ENCODE measurements around the gene ELOVL1. TPM values are rescaled to one million over a fixed set of nuclear protein-coding genes. Genes with fewer than 3 reads are reported as not detected.

Gene ELOVL1
- total and polyA plus RNA-seq, 2 of the 13 experiments (the other 11 are each of a cell fraction or from before 2014, with no cell fraction given), result 55.2 to 77.4 TPM

DNA sequence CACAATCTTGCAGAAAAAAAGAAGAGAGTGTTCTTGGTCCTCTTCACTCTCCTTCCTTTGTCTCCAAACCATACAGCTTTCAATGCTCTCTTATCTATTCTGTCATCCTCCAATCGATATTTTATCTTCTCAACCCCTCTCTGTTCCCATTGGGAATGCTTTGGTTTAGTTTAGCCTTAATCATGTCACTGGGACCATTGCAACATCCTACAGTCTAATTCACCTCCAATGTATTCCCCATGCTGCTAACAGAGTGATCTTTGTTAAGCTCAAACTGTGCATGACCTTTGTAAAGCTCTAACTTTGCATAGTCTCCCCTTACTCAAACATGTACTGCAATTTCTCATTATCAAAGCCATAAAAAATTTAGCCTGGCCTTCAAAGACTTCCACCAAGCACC, 27.3 kb downstream of the ELOVL1 start (continued):
- TF ChIP-seq, protein P1, sequence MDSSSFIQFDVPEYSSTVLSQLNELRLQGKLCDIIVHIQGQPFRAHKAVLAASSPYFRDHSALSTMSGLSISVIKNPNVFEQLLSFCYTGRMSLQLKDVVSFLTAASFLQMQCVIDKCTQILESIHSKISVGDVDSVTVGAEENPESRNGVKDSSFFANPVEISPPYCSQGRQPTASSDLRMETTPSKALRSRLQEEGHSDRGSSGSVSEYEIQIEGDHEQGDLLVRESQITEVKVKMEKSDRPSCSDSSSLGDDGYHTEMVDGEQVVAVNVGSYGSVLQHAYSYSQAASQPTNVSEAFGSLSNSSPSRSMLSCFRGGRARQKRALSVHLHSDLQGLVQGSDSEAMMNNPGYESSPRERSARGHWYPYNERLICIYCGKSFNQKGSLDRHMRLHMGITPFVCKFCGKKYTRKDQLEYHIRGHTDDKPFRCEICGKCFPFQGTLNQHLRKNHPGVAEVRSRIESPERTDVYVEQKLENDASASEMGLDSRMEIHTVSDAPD (CRISPR knock-in tag; IDR thresholded peaks at IDR 0.05), result no peak
- TF ChIP-seq SRF (IDR thresholded peaks at IDR 0.05; ENCODE audit: low read depth, low read length) (no peak), KAT8 (CRISPR knock-in tag; IDR thresholded peaks at IDR 0.05) (no peak), KDM2A (CRISPR knock-in tag; IDR thresholded peaks at IDR 0.05; ENCODE audit: borderline replicate concordance, low read depth) (no peak), ISL2 (CRISPR knock-in tag; IDR thresholded peaks at IDR 0.05) (peak; percentile 77), IRX3 (CRISPR knock-in tag; IDR thresholded peaks at IDR 0.05; ENCODE audit: borderline replicate concordance, low read depth) (no peak), ZNF790 (CRISPR knock-in tag; IDR thresholded peaks at IDR 0.05; ENCODE audit: borderline replicate concordance) (no peak), ZNF891 (CRISPR knock-in tag; IDR thresholded peaks at IDR 0.05) (no peak), ZNF644 (CRISPR knock-in tag; IDR thresholded peaks at IDR 0.05; ENCODE audit: low read depth) (peak; percentile 65; the same call in 1 of the 2 replicates), NFIB (CRISPR knock-in tag; IDR thresholded peaks at IDR 0.05; ENCODE audit: borderline replicate concordance) (no peak), REL (CRISPR knock-in tag; conservative IDR thresholded peaks at IDR 0.05) (no peak), HMG20B (CRISPR knock-in tag; conservative IDR thresholded peaks at IDR 0.05) (0 out of 2 replicates have a peak, but pooled peaks have one; percentile 39), ZNF501 (CRISPR knock-in tag; IDR thresholded peaks at IDR 0.05) (no peak), HNF4G (IDR thresholded peaks at IDR 0.05; ENCODE audit: borderline replicate concordance, low read depth, low read length) (no peak; the same call in 1 of the 2 replicates), HNF4G (CRISPR knock-in tag; IDR thresholded peaks at IDR 0.05; ENCODE audit: borderline replicate concordance, low read depth) (no peak), ZNF496 (CRISPR knock-in tag; IDR thresholded peaks at IDR 0.05; ENCODE audit: insufficient replicate concordance) (no peak), SOX6 (IDR thresholded peaks at IDR 0.05) (no peak), SOX6 (CRISPR knock-in tag; IDR thresholded peaks at IDR 0.05) (peak; percentile 64; the same call in 1 of the 2 replicates), ZSCAN31 (CRISPR knock-in tag; IDR thresholded peaks at IDR 0.05; ENCODE audit: low read depth) (no peak)
- TF ChIP-seq, protein P2, sequence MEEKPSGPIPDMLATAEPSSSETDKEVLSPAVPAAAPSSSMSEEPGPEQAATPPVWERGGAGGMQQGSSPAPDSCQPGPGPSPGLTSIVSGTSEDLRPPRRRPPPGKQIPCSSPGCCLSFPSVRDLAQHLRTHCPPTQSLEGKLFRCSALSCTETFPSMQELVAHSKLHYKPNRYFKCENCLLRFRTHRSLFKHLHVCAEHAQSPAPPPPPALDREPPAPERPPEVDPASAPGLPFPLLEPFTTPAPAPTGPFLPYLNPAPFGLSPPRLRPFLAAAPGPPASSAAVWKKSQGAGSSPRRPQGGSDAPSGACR (CRISPR knock-in tag; IDR thresholded peaks at IDR 0.05), result no peak
- TF ChIP-seq, protein P3, sequence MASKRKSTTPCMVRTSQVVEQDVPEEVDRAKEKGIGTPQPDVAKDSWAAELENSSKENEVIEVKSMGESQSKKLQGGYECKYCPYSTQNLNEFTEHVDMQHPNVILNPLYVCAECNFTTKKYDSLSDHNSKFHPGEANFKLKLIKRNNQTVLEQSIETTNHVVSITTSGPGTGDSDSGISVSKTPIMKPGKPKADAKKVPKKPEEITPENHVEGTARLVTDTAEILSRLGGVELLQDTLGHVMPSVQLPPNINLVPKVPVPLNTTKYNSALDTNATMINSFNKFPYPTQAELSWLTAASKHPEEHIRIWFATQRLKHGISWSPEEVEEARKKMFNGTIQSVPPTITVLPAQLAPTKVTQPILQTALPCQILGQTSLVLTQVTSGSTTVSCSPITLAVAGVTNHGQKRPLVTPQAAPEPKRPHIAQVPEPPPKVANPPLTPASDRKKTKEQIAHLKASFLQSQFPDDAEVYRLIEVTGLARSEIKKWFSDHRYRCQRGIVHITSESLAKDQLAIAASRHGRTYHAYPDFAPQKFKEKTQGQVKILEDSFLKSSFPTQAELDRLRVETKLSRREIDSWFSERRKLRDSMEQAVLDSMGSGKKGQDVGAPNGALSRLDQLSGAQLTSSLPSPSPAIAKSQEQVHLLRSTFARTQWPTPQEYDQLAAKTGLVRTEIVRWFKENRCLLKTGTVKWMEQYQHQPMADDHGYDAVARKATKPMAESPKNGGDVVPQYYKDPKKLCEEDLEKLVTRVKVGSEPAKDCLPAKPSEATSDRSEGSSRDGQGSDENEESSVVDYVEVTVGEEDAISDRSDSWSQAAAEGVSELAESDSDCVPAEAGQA (IDR thresholded peaks at IDR 0.05; ENCODE audit: low read depth), result no peak
- TF ChIP-seq, protein P3 (CRISPR knock-in tag; IDR thresholded peaks at IDR 0.05; ENCODE audit: borderline replicate concordance), result no peak
- TF ChIP-seq, protein P4, sequence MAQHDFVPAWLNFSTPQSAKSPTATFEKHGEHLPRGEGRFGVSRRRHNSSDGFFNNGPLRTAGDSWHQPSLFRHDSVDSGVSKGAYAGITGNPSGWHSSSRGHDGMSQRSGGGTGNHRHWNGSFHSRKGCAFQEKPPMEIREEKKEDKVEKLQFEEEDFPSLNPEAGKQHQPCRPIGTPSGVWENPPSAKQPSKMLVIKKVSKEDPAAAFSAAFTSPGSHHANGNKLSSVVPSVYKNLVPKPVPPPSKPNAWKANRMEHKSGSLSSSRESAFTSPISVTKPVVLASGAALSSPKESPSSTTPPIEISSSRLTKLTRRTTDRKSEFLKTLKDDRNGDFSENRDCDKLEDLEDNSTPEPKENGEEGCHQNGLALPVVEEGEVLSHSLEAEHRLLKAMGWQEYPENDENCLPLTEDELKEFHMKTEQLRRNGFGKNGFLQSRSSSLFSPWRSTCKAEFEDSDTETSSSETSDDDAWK (CRISPR knock-in tag; IDR thresholded peaks at IDR 0.05), result no peak
